SK-N-SH (cell line): ENCODE results near the gene NPRL2. TPM values are rescaled to one million over a fixed set of nuclear protein-coding genes. Genes with fewer than 3 reads are reported as not detected.
A peak's percentile ranks its signal among the peaks of the same experiment; 100 is the strongest.

Experiments
- CTCF ChIA-PET: fragments of 300-600, 350-600 bp; formaldehyde crosslinking; extraction: SDS; loops from one replicate; lab custom pipeline; 2021; lab: Yijun Ruan, JAX
- POLR2A ChIA-PET: fragments of 350-600 bp; sonication (Branson Sonifier 250); formaldehyde crosslinking; extraction: SDS; loops from one replicate; lab custom pipeline; 2020; ENCODE audit warnings: antibody characterized with exemption, inconsistent platforms; lab: Yijun Ruan, JAX
- DNase-seq: peaks from one replicate; pipeline ENCODE4 v3.0.0; 2012
- H2AFZ ChIP-seq: fragments of 200-600 bp; sonication (generic); 2 replicates; pipeline ENCODE4 v1.8.1; 2016; ENCODE audit warnings: antibody characterized with exemption, mild to moderate bottlenecking, low read depth
- H3F3A ChIP-seq: fragments of 200-600 bp; sonication (generic); replicated peaks from 2 replicates; pipeline ENCODE3; 2016; ENCODE audit warnings: antibody characterized with exemption, mild to moderate bottlenecking; ENCODE audit not compliant: insufficient read depth
- H3K27ac ChIP-seq, 2 experiments: fragments of 200-500 bp in 1 of 2; fragments of 200-600 bp in 1 of 2; sonication (Bioruptor generic) in 1 of 2; sonication (generic), shearing (Covaris generic) in 1 of 2; 2 replicates each; pipeline versions ENCODE4 v1.5.1 to v1.6.1; 2014 to 2016; ENCODE audit warnings: low read depth in 2 of 2, inconsistent platforms in 1 of 2, low read length in 1 of 2, mild to moderate bottlenecking in 1 of 2, mixed read lengths in 1 of 2
- H3K27me3 ChIP-seq: fragments of 200-600 bp; sonication (generic), shearing (Covaris generic); 2 replicates; pipeline ENCODE4 v1.6.1; 2016; ENCODE audit warnings: mixed run types; ENCODE audit not compliant: insufficient read depth
- H3K36me3 ChIP-seq, 2 experiments: fragments of 200-500 bp in 1 of 2; fragments of 200-600 bp in 1 of 2; sonication (Bioruptor generic) in 1 of 2; sonication (generic) in 1 of 2; replicated peaks in 1 of 2; 2 replicates each; pipeline versions ENCODE3 to v1.5.1; 2014 to 2016; ENCODE audit warnings: low read length in 1 of 2, mild to moderate bottlenecking in 1 of 2; ENCODE audit not compliant: insufficient read depth in 2 of 2, control insufficient read depth in 1 of 2
- H3K4me1 ChIP-seq, 2 experiments: fragments of 200-500 bp in 1 of 2; fragments of 200-600 bp in 1 of 2; sonication (Bioruptor generic) in 1 of 2; sonication (generic), shearing (Covaris generic) in 1 of 2; 2 replicates each; pipeline versions ENCODE4 v1.5.1 to v1.6.1; 2014 to 2016; ENCODE audit warnings: low read depth in 1 of 2, low read length in 1 of 2, mixed run types in 1 of 2; ENCODE audit not compliant: insufficient read depth in 2 of 2, control insufficient read depth in 1 of 2
- H3K4me2 ChIP-seq: fragments of 200-600 bp; sonication (generic), shearing (Covaris generic); 2 replicates; pipeline ENCODE4 v1.6.1; 2017; ENCODE audit warnings: mixed run types
- H3K4me3 ChIP-seq, 2 experiments: fragments of 200-500 bp in 1 of 2; fragments of 200-600 bp in 1 of 2; sonication (Bioruptor generic) in 1 of 2; sonication (generic), shearing (Covaris generic) in 1 of 2; 2 replicates each; pipeline versions ENCODE4 v1.5.1 to v1.8.1; 2014 to 2016; ENCODE audit warnings: low read depth in 2 of 2, inconsistent platforms in 1 of 2, low read length in 1 of 2, mild to moderate bottlenecking in 1 of 2, mixed read lengths in 1 of 2, moderate library complexity in 1 of 2
- H3K79me2 ChIP-seq: fragments of 200-600 bp; sonication (generic); 2 replicates; pipeline ENCODE4 v1.8.1; 2017; ENCODE audit warnings: mild to moderate bottlenecking; ENCODE audit not compliant: insufficient read depth
- H3K9ac ChIP-seq: fragments of 200-600 bp; sonication (generic); 2 replicates; pipeline ENCODE4 v1.6.1; 2017; ENCODE audit warnings: mixed run types
- H3K9me2 ChIP-seq: fragments of 200-600 bp; sonication (generic); 2 replicates; pipeline ENCODE4 v1.6.1; 2017; ENCODE audit warnings: mixed run types
- H3K9me3 ChIP-seq: fragments of 200-600 bp; sonication (generic); 2 replicates; pipeline ENCODE4 v1.6.1; 2017; ENCODE audit warnings: mixed run types, mild to moderate bottlenecking, moderate library complexity
- H4K20me1 ChIP-seq: fragments of 200-600 bp; sonication (generic); 2 replicates; pipeline ENCODE4 v1.6.1; 2017; ENCODE audit warnings: mild to moderate bottlenecking, mixed run types; ENCODE audit not compliant: insufficient read depth
- CHD2 ChIP-seq: fragments of 150-350 bp; IDR thresholded peaks from 2 replicates; pipeline ENCODE4 v1.6.1; 2018; ENCODE audit warnings: low read length; ENCODE audit not compliant: partially characterized antibody
- ELF1 ChIP-seq: IDR thresholded peaks from 2 replicates; pipeline ENCODE4 v1.4.0; 2012
- EZH2phosphoT487 ChIP-seq: fragments of 200-600 bp; sonication (generic); IDR thresholded peaks from 2 replicates; pipeline ENCODE4 v1.6.1; 2017; ENCODE audit warnings: low read depth, mixed run types, mild to moderate bottlenecking, antibody characterized with exemption, moderate library complexity, borderline replicate concordance
- GABPA ChIP-seq: IDR thresholded peaks from 2 replicates; pipeline ENCODE4 v1.4.0; 2012; ENCODE audit warnings: low read depth, mild to moderate bottlenecking
- IRF3 ChIP-seq: fragments of 150-350 bp; IDR thresholded peaks from 2 replicates; pipeline ENCODE4 v1.6.1; 2016; ENCODE audit warnings: mild to moderate bottlenecking, low read depth, low read length
- MXI1 ChIP-seq: IDR thresholded peaks from 2 replicates; pipeline ENCODE4 v1.6.1; 2012; ENCODE audit warnings: mild to moderate bottlenecking, low read depth, low read length, improper control_type of control experiment
- POLR2AphosphoS5 ChIP-seq: IDR thresholded peaks from 2 replicates; pipeline ENCODE4 v1.6.1; 2012; ENCODE audit warnings: low read depth, low read length
- REST ChIP-seq: IDR thresholded peaks from 2 replicates; pipeline ENCODE4 v1.6.1; 2012; ENCODE audit warnings: mild to moderate bottlenecking, low read depth, low read length, moderate library complexity
- SIN3A ChIP-seq: IDR thresholded peaks from 2 replicates; pipeline ENCODE4 v1.6.1; 2012; ENCODE audit warnings: low read depth, mild to moderate bottlenecking, low read length, moderate library complexity, borderline replicate concordance
- TAF1 ChIP-seq: IDR thresholded peaks from 2 replicates; pipeline ENCODE4 v1.6.1; 2012; ENCODE audit warnings: low read depth, mild to moderate bottlenecking, low read length, moderate library complexity, borderline replicate concordance
- TEAD4 ChIP-seq: IDR thresholded peaks from 2 replicates; pipeline ENCODE4 v1.4.0; 2012; ENCODE audit warnings: mild to moderate bottlenecking, borderline replicate concordance; ENCODE audit not compliant: insufficient read depth
- YY1 ChIP-seq: IDR thresholded peaks from 2 replicates; pipeline ENCODE4 v1.4.0; 2012; ENCODE audit warnings: low read depth, mild to moderate bottlenecking
- WGBS: methylation state at CpG from one replicate; pipeline ENCODE4 v1.1.6; 2017; ENCODE audit warnings: low lambda C conversion rate; 5-methylcytosine and 5-hydroxymethylcytosine counted together
- polyA plus RNA-seq, 3 experiments: library from polyadenylated mRNA; depleted of rRNA; stranded (reverse); fragments of >200 nt; gene quantifications; 2 replicates each; pipeline ENCODE4 v1.2.3, GENCODE V29; 2012
- TF ChIP-seq, protein P1 (sequence below): IDR thresholded peaks from 2 replicates; pipeline ENCODE4 v1.4.0; 2012; ENCODE audit warnings: low read depth
- TF ChIP-seq, protein P2 (sequence below): IDR thresholded peaks from 2 replicates; pipeline ENCODE4; 2012

NPRL2 gene
- polyA plus RNA-seq, 1 of the 3 experiments (the other 2 are of a cell fraction) = 43.6 TPM

- Histone ChIP-seq H3F3A (peaks cover 37% of the 10 kb centered on the region), H3K9me2 (no peaks in the 10 kb centered on the region)
- POLR2A ChIA-PET = interaction anchor here (0.8 to 2.5 kb wide), 6 partner anchors 10 to 241 kb away, joined by 3 to 38 read pairs (median 4); partner anchors contain the start of genes CYB561D2, HEMK1, HYAL3 and NAA80
- 2% methylated on average over 33 of the region's 55 CpGs for WGBS
- TF ChIP-seq REST (peak; percentile 75), CHD2 (peak; percentile 69), EZH2phosphoT487 (no peak), TAF1 (peak; percentile 74; the same call in 1 of the 2 replicates), MXI1 (peak; percentile 77; the same call in 1 of the 2 replicates), IRF3 (peak; percentile 37; the same call in 1 of the 2 replicates), YY1 (no peak), TEAD4 (no peak), SIN3A (peak; percentile 87; the same call in 1 of the 2 replicates), ELF1 (peak; percentile 90), GABPA (peak; percentile 94), POLR2AphosphoS5 (peak; percentile 87)
- TF ChIP-seq, protein P1, sequence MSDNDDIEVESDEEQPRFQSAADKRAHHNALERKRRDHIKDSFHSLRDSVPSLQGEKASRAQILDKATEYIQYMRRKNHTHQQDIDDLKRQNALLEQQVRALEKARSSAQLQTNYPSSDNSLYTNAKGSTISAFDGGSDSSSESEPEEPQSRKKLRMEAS = peak; percentile 64
- TF ChIP-seq, protein P2, sequence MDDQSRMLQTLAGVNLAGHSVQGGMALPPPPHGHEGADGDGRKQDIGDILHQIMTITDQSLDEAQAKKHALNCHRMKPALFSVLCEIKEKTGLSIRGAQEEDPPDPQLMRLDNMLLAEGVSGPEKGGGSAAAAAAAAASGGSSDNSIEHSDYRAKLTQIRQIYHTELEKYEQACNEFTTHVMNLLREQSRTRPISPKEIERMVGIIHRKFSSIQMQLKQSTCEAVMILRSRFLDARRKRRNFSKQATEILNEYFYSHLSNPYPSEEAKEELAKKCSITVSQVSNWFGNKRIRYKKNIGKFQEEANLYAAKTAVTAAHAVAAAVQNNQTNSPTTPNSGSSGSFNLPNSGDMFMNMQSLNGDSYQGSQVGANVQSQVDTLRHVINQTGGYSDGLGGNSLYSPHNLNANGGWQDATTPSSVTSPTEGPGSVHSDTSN = peak; percentile 60
- TF ChIP-seq, all 33 proteins: peak for 11
- Histone ChIP-seq H3K4me3 (peak within 1 kb of the TSS; percentile 88 to 97), H3K9ac (peak within 1 kb of the TSS; percentile 77), H3K9me3 (no peaks in the 10 kb centered on the region), H3K27ac (peak within 1 kb of the TSS; percentile 46 to 90), H3K36me3 (peaks cover 10 to 47% of the 10 kb centered on the region in 2 experiments), H4K20me1 (no peaks in the 10 kb centered on the region), H3K4me1 (peaks cover 0 to 17% of the 10 kb centered on the region in 2 experiments; a peak in 2 of 4 replicates), H2AFZ (0 out of 2 replicates have a peak within 1 kb of the TSS, but pooled peaks have one; percentile 61), H3K79me2 (peaks cover 49% of the 10 kb centered on the region), H3K4me2 (peak within 1 kb of the TSS; percentile 87), H3K27me3 (no peaks in the 10 kb centered on the region)
- CTCF ChIA-PET = interaction anchor here (0.9 to 2.3 kb wide), 8 partner anchors 8 to 136 kb away, joined by 3 to 10 read pairs (median 7); partner anchors contain the start of gene HYAL1
- peak; percentile 97 for DNase-seq
These were observed 22.5 kb downstream of the NPRL2 start, which contains the start of gene TUSC2 for GRCh38 chr3:50327943-50328691. Gene TUSC2, minus strand, starts transcription at chr3:50328223. Its CDS starts 124 bp downstream, at chr3:50328099.
